HT-29 (cell line): ENCODE data around the gene BTG1. TPM values are rescaled to one million over a fixed set of nuclear protein-coding genes. Genes with fewer than 3 reads are reported as not detected.

Experiments used
- DNase-seq: peaks from one replicate; pipeline ENCODE4 v3.0.0-alpha.2; 2015; ENCODE audit warnings: low spot score
- total RNA-seq: library from RNA; depleted of rRNA; stranded (reverse); fragments of >200 nt; shearing (Covaris generic); gene quantifications from 2 replicates; pipeline ENCODE4 v1.2.3, GENCODE V29; 2014; rRNA removed

Gene BTG1, protein sequence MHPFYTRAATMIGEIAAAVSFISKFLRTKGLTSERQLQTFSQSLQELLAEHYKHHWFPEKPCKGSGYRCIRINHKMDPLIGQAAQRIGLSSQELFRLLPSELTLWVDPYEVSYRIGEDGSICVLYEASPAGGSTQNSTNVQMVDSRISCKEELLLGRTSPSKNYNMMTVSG
- 4.3 and 12.4 TPM in 2 replicates for total RNA-seq

DNA sequence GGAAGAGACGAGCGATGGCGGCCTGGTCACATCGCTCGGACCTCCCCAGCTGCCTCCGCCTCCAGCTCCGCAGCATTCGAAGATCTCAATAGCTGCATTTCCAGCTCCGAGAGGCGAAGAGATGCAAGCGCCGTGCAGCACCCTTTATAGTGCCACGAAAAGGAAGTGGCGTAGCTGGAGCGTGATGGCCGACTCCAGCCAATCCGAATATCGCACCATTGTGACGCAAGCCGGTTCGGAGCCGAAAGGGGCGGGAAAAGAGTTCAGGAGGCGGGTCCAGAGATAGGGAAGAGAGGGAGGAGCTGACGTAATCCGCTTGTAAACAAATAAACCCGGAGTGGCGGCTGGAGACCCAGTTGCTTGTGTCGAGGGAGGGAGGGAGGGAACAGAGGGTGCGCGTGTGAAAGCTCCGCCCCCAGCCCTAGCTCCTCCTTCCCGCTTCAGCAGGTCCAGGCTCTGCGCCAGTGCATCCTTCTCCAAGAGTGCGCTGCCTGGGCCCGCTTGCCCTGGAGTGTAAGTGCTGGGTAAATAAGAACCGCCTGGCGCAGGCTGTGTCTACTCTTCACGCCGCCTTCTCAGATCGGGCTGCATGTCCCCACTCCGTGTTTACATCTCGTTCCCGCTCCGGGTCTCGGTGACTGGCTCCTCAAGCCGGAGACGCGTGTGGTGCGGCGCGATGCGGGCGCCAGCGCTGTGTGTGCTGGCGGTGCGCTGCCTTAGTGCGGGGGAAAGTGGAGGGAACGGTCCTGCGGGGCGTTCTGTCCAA lies at the start of gene BTG1:
Gene BTG1, minus strand, starts transcription at position 116 of the 766 bp plus-strand sequence. CDS start 311 bp downstream, outside the sequence.
- peak; percentile 99 for DNase-seq

DNA sequence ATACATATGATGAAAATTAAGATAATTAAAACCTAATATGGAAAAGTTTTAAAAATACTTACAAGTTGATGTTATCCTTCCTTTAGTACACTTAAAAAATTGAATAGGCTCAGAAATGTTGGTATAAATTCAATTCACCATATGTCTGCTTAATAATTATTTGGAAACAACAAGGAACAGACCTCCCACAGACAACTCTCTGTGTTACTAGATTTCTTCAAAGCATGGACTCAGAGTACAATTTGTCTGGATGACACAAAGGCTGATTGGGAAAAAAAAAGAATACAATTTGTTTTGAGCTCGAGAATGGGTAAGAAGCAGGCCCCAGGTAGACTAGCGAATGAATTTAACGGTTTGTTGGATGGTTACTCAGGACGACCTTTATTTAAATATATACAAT lies 48.9 kb upstream of the BTG1 start:
- DNase-seq = no peak

DNA sequence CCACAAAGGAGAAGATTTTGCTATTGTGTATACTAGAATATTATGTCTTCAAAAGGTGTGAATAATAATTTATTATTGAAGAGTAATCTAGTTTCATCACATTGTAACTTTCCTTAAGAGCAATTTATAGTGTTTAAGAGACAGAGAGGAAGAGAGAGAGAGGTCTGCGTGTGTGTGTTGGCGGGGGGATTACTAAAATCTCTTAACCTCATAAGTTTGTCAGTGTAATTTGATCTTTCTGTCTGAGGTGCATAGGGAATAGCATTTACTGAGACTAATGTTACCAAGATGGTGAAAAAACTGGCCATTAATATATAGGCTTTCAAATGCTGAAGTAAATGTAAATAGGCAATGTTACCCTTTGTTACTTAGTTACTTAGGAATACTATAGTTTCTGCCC lies 48.2 kb upstream of the BTG1 start:
- DNase-seq = no peak

DNA sequence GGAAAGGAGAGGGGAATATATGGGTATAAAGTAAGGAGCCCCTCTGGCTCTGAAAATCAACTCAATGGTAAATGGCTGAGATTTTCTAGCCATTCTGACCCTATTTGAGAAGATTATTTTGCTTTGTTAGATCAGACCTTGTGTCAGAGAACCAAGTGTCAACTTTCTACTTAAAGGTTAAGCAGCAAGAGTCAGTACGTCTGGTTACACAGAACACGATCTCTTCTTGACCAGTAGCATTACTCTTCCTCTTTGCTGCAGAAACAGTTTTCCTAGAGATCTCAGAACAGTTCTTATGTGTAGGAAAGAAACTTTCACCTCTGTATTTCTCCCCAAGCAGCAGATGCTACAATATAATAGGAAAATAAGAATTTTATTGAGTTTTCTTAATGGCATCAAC lies 47.4 kb upstream of the BTG1 start:
- DNase-seq = no peak

DNA sequence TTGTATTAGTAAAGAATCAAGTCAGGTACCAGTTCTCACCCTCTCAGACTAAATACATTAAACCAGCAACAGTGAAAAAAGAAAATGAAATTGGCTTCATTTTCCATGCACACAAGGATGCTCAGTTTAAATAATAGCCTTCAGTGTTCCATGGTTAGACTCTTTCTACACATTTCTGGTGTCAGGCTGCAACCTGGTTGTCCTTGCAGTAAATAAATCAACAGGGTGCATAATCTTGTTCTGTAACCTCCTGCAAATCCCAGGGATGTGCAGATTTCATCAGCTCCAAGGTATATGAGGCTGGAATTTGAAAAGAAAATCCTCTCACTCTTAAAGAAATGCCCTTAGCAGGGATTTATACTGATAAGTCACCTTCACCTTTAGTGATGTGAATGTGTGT lies 46.7 kb upstream of the BTG1 start:
- no peak for DNase-seq

DNA sequence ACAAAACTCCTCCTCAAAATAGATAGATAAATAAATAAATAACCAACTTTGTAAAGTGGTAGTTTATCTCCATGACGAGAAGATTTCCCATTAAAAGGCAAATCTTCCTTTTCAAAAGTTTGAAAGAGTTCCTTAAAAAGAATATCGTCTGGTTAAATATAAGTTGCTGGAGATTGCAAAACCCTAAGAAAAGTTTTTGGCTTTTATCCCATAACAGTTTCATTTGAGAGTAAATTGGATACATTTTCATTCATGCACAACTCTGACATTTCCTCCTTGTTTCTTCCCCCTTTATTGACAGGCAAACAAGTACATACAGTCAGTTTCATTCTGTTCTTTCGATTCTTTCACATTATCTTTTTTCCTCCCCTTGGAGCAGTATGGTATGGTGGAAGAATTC lies 45.4 kb upstream of the BTG1 start:
- no peak for DNase-seq

DNA sequence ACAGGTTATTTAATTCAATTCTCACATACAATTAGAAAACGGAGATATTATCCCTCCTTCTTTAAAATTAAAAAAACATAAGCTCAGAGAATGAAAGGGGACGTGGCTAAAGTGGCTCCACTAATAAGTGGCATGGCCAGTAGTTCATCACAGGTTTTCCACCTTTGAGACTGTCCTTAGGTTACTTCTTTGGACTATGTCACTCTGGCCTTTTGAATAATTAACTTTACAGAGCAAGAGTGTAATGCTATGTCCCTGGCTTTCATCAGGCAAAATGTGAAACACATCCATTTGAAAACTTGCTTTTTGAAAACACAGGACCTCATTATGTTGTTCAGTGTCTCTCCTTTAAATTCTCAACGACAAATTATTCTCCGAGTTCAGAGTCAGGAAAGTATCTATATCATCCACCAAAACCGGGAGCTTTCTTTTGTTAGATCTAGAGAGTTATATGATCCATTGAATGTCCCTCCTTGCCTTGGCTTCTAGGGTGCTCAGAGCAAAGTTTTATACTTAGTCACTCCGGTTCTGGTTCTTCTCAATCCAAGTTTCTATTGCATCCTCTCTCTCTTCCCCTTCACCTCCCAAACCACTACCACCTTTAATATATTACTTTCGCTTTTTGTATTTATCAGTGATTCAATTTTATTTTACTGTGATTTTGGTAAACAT lies 43.0 kb upstream of the BTG1 start:
- no peak for DNase-seq

DNA sequence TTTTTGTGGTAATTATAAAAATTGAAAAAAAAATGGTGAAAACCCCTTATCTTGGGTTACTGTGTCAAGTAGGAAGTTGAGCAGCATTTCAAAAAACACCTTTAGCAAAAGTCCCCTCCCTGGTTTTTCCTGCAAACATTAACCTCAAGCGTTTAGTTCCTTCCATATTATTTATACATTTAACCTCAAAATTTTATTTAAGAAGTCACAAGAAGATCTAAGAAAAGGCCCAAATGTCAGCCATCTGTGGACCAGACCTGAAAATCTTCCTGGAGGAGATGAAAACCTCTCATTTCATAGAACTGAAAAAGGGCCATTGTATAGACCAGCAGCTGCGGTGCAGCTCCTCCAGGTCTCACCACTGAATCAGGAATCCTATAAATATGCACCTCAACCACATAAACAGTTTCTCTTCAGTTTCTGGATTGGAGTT lies 40.4 kb upstream of the BTG1 start:
- DNase-seq = no peak

DNA sequence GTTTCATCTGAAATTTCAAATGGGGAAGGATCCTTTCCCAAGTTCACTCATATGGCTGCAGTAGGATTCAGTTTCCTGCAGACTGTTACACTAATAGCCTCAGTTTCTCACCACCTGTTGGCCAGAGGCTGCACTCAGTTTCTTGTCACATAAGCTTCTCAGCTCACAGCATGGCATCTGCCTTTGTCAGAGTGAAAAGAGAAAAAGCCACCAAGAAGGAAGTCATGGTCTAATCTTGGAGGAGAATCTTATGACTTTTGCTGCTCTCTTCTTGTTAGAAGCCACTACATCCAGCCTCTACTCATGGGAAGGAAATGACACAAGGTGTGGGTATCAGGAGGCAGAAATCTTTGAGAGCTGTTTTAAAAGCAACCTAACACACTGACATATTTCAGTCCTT lies 39.4 kb upstream of the BTG1 start:
- DNase-seq = no peak

DNA sequence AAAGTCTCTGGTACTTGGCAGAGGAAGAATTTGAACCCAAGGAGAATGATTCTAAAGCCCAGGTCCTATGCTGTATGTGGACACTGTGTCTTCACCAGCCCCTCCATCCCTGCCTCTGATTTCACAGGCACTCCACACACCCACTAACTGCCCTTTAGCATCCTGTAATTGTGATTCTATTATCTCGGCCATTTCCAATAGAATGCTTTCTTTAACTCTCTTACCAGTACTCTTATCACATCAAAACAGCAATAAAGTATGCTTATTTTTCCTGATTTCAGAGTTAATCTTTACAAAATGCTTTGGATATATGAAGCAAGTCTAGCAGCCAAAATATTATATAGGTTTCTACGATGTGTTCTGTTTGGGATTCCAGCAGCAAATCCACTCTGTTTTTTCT lies 37.9 kb upstream of the BTG1 start:
- no peak for DNase-seq

DNA sequence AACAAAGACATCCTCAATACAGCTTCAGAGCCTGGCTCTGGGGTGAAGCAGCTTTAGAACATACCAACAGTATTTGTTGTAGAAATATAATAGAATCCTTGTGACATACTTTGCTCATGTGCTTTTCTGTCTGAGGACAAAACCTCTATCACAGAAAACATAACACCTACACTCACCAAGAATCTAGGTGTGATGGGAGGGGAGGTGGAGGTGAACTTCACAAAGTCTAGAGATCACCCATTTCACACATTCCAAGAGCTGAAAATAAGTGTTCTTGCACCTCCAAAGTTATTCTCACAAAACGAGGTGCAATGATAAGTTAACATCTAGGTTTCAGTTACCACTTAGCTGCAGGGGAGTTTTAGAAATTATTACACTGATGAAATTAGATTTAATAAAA lies 32.7 kb upstream of the BTG1 start:
- no peak for DNase-seq

DNA sequence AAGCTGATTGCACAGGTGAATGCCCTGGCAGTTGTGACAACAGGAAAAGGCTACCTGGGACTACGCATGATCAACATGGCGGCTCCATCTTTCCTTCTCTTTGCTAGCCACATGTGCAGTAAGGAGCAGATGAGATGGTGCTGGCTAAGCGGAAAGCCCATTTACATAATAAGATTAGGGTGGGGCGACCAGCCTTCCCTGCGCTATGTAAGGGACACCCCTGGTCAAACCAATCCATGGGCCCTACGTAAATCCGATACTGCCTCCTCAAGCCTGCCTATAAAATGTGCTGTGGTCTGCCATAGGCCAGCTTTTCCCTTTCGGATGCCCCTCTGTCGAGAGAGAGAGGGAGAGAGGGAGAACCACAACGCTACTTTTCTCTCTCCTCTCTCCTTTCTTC lies 31.0 kb upstream of the BTG1 start:
- no peak for DNase-seq

DNA sequence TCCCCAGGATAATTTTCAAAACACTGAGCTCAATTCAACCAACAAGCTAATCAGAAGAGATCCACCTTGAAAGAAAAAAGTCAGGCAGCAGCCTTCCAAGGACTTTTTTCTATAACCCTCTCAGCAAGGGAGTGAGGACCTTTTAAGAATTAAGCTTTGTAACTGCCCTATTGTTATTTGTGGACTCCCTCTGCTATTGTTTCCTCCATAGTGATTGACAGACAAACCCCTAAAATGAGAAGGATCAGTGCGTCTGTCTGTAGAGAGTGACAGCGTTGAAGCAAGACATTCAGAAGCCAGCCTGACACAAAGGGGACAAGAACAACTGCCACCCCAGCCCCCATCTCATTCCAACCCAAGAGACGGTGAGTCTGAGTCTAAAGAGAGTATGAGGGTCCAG lies 30.3 kb upstream of the BTG1 start:
- no peak for DNase-seq

DNA sequence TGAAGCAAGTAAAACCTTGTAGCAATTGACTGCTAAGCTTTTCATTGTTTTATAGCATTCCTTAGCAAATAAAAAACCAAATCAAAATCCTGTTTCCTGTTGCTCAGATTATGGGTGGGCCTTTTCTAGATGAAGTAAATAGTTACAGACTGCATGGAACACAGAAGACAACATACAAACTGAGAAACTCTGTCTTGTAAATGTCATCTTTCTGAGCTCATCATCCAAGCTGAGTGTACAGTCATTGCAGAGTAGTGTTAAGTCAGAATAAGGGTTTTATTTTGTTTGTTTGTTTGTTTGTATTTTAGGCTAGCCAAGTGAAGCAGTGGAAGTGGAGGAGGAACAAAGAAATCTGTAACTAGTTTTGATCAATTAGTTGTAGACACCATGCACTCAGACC lies 24.4 kb upstream of the BTG1 start:
- no peak for DNase-seq

DNA sequence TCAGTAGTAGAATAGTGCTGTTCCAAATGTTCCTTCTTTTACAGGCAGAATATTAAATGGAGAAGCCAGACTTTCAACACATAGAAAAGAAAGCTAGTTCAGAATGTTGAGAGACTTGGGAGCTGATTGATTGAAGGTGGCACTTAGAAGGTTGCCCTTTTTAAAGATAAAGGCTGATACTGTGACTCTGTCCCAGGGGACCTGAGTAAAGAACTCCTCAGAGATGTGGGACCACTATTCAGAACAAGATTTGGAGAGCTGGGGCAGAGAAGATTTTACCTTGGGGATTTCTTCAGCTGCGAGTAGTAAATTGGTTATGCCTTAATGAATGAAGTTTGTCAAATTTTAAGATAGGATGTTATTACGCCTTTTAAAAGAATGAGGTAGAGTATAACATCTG lies 21.4 kb upstream of the BTG1 start:
- DNase-seq = no peak

DNA sequence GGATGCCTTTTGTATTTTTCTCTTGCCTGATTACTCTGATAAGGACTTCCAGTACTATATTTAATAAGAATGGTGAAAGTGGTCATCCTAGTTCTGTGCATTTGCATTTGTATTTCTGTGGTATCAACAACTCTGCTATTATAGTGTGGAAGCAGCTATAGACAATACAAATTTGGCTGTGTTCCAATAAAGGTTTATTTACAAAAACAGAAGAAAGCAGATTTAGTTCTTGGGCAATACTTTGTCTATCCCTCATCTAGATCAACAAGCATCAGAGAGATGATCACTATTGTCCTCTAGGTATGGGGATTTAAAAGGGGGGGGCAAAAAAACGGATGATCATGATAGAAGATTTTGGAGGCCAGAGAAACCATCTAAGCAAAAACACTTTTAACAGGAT lies 19.1 kb upstream of the BTG1 start:
- no peak for DNase-seq

DNA sequence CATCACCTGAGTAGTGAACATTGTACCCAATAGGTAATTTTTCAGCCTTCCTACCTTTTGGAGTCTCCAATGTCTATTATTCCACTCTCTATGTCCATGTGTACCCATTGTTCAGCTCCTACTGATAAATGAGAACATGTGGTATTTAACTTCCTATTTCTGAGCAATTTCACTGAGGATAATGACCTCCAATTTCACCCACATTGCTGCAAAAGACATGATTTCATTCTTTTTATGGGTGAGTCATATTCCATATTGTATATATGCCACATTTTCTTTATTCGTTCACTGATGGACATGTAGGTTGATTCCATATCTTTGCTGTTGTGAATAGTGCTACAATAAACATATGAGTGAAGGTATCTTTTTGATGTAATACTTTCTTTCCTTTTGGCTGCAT lies 16.4 kb upstream of the BTG1 start:
- DNase-seq = no peak

DNA sequence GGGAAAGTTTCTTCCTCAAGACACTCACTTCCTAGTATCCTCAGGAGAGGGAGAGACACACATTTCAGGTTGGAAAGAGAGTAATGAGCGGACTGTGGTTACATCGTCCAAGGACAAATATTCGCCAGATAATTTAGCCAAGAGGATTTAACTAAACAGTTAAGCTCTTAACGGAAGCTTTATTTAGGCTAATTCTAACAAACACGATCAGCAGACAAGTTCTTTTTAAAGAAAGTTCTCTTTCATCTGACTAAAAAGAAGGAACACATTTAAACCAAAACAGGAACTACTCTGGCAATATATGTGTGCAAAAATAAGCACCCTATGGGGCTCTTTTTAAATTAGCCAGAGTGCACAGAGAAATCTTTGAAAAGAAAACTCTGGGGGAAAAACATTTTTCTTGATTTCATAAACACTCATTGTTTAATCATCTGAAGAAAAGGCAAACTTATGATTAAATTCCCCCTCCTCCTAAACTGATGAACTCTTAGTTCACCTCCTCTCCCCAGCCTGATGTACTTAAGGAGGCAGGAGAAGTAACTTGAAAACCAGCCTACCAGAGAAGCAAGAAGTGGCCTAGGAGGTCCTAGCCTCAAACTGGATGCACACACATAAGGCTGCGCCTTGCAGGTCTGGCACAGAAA lies 13.3 kb upstream of the BTG1 start:
- DNase-seq = no peak

DNA sequence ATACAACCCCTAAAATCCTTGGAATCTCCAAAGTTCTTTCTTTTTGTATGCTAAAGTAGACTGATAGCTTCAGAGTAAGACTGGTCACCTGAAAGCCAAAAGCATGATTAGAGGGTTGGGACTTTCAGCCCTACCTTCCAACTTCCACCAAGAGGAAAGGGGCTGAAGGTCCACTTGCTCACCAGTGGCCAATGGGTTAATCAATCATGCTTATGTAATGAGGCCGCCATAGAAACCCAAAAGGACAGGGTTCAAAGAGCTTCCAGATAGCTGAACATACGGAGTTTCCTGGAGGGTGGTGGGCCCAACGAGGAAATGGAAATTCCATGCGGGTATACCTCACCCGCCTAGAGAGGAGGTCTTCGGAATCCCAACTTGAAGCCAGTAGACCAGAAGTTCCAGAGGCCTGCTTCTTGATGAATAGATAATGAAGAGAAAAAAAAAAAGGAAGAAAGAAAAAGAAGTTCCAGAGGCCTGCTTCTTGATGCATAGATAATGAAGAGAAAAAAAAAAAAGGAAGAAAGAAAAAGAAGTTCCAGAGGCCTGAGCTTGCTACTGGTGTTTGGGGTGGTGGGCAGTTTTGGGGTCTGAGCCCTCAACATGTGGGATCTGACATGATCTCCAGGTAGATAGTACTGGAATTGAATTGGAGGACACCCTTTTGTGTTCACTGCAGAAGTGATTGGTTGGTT lies 11.2 kb upstream of the BTG1 start:
- no peak for DNase-seq

DNA sequence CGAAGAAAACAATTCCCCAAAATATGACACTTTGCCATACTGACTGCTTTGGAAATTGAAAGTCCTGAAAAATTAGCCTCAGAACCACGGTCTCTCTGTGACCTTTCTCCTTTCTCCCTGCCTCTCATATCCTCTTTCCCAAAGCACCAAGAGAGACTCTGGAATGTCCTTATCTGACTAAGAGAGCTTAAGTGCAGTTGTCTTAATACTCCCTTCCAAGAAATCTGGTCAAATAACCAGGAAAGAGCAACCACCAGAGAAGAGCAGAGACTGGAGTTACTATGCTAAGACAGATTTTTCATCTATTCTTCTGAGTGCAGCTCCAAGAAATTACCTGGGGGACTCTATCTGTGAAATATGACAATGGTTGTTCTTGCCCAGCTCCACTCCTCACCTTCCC lies 10.5 kb upstream of the BTG1 start:
- no peak for DNase-seq

DNA sequence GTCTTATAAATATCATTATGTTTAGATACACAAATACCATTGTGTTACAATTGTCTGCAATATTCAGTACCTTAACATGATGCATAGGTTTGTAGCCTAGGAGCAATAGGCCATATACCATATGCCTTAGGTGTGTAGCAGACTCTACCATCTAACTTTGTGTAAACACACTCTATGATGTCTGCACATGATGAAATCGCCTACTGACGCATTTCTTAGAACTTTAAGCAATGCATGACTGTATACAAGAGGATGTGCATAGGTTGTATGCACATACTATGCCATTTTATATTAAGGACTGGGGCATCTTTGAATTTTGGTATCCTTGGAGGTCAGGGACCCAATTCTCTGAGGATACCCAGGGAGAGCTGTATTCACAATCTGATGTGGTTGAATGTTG lies 10.1 kb upstream of the BTG1 start:
- no peak for DNase-seq

DNA sequence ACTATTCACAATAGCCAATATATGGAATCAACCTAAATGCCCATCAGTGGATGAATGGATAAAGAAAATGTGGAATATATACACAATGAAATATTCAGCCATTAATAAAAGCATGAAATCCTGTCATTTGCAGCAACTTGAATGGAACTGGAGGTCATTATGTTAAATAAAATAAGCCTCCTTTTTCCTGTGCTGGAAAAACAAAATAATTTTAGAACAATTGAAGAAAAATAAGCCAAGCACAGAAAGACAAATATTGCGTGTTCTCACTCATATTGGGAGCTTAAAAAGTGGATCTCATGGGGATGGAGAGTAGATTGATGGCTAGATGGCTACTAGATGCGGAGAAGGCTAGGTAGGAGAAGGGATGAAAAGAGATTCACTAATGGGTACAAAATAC lies 6.3 kb upstream of the BTG1 start:
- DNase-seq = no peak
